ENCODE results near the gene HECTD4.
A peak's percentile ranks its signal among the peaks of the same experiment; 100 is the strongest.
"Not testable (repeated sequence)": the region's sequence is repeated elsewhere in the genome, so short reads cannot be mapped to it uniquely, and the experiment has no call there.

HECTD4 gene

GRCh38 chr12:112401903-112402498, 19.8 kb upstream of the HECTD4 start:
- no peak for DNase-seq

- DNase-seq, result no peak
Observed at GRCh38 chr12:112401054-112401453, 18.8 kb upstream of the HECTD4 start.

DNA sequence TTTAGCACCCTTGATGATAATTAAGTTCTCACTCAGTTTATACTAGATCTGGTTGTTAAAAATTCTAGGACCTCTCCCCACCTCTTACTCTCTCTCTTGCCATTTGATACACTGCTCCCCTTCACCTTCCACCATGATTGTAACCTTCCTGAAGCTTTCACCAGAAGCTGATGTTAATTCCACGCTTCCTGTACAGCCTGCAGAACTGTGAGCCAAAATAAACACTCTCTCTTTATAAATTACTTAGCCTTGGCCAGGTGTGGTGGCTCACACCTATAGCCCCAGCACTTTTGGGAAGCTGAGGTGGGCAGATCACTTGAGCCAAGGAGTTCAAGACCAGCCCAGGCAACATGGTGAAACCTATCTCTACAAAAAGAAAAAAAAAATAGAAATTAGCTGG, 11.1 kb upstream of the HECTD4 start:
- DNase-seq, result no peak

GRCh38 chr12:112389922-112390654, 7.9 kb upstream of the HECTD4 start:
- not testable (repeated sequence) for DNase-seq

- DNase-seq, result no peak
Observed at GRCh38 chr12:112389228-112389627, 7.0 kb upstream of the HECTD4 start.

DNA sequence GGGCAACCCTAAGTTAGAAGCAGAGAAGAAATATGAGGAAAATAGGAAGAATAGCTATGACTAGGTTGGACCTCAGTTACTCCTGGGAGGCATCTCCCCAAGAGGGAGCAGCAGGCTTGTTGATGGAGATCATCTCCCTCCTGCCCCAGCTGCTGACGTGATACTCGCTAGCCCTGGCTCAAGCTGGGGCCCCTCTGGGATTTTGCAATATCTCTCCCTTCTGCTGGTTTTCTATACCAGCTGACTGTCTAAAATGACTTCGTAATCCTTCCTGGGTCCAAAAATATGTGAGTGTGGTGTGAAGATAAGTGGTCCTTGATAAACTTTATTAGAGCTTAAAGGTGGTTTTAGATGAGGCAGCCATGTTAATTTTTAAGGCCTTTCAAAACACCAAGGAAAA, 4.5 kb upstream of the HECTD4 start:
- DNase-seq, result no peak

DNA sequence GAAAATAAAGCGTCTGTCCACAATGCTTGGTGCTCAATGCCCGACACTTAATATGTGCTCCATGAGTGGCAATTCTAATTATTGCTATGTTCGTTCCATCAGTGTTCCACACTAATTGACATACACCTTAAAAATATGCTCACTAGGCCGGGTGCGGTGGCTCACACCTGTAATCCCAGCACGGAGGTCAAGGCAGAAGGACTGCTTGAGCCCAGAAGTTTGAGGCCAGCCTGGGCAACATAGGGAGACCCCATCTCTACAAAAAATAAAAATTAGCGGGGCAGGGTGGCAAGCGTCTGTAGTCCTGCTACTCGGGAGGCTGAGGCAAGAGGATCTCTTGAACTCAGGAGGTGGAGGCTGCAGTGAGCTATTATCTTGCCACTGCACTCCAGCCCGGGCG, 635 bp upstream of the HECTD4 start:
- DNase-seq, result no peak

DNA sequence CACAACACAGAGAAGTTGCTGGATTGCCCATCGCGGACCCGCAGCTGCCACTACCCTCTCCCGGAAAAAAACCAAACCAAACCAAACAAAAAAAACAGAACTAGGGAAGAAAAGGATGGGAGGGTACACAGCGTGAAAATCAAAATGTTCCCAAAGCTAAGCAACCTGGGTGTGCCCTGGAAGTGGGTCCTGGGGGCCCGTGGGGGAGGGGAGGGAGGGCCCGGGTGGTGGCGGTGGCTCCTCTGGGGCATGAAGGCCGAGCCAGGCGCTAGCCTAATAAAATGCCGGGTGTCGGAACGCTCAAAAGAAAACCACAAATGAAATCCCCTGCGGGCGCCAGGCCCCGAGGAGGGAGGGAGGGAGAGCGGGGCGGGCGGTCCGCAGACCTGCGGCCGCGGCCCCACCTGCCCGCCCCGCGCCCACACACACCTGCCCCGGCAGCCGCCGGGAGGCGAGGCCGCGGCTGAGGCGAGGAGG, 787 bp downstream of the HECTD4 start:
- DNase-seq, result peak in 1 of 2 experiments; percentile 6

DNA sequence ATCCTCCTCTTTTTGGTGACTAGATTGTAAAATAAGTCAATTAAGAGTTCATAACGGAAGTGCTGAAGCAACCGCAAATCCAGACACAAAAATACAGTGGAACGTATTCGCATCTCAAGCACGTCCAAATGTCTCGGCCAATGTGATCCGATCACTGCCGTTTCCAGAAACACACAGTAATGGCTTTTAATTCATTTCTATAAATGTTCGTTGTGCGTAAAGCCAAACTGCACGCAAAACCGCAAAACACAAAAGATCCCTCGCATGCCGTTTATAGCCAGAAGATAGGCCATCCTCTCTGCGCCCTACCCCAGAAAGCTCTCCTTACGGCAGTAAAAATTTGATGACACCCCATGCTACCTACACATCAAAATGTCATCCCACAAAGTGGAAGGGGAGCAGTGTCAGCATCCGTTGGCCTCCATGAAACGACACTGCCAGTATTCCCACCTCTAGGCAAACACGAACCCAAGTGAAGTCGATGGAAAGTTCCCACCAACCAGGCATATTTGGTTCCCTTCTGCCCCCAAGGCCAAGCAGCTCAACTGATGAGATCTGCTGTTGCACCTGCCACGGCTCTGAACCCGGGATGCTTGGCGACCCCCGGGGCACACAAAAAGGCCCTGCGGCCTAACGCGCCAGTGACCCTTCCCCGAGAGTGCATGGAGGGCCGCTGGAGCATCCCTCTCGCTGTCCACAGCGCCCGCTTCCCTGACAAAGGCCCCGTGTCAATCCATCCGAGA, 1.4 kb downstream of the HECTD4 start:
- no peak for DNase-seq

DNA sequence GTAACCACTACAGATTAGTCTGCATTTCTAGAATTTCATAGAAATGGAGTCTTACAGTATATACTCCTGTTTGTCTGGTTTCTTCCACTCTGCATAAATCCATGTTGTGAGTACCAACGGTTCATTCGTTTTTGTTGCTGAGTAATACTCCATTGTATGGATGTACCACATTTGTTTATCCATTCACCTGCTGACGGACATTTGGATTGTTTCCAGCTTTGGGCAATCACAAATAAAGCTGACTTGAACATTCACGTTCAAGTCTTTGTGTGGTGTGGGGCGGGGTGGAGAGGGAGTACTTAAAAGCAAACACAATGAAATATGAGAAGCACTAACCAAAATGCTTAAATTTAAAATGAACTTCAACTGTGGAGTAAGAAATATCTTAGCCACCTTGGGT, 7.1 kb downstream of the HECTD4 start:
- no peak for DNase-seq

- DNase-seq, result no peak
Observed at GRCh38 chr12:112374166-112374740, 8.0 kb downstream of the HECTD4 start.

- DNase-seq, result no peak
Observed at GRCh38 chr12:112370868-112371510, 11.2 kb downstream of the HECTD4 start.

DNA sequence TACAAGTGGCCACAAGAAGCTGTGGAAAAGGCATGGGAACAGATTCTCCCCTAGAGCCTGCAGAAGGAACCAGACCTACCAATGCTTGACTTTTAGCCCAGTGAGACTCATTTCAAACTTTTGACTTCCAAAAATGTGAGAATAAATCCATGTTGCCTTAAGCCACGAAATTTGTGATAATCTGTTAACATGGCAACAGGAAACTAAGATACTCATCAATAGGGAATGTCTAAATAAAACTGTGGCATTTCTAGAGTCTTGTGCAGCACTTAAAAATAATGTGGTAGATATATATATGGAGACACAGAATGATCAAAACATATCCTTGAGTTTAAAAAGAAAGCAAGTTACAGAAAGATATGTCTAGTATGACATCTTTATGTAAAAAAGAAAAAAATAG, 12.0 kb downstream of the HECTD4 start:
- no peak for DNase-seq

DNA sequence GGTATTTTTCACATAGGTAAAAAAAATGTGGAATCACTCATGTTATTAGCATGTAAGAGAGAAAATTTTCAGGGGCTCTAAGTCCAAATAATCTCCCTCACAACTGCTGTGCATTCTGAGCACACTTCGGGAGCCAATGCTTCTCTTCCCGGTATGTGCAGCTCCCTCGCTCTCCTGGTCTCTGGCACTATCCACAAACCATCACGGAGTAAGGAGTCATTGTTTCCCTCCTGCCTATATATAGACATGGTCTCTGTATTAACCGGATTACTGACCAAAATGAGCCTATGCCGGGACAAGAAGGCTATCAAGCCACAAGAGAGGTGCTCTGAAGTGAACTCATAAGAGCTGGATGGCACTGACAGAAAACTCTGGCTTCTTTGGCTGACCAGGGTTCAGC, 13.4 kb downstream of the HECTD4 start:
- DNase-seq, result no peak

- no peak for DNase-seq
Observed at GRCh38 chr12:112367965-112368364, 14.3 kb downstream of the HECTD4 start.

DNA sequence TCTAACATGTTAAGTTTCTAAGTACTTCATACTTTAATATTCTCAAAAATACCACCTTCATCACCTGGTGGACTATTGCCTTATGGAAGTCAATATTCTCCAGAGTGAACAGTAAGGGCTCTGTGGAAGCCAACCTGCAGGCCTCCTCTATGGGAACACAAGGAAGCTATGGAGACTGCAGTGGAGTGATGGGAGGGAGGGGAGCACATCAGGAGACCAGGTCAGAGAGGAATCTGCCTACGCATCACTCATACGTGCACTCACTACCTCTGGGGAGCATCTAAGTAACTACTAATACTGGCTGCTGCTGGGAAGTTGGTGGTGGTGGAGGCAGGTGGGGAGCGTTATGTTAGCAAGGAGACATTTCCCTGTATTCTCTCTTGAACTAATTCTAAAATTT, 19.9 kb downstream of the HECTD4 start:
- no peak for DNase-seq

DNA sequence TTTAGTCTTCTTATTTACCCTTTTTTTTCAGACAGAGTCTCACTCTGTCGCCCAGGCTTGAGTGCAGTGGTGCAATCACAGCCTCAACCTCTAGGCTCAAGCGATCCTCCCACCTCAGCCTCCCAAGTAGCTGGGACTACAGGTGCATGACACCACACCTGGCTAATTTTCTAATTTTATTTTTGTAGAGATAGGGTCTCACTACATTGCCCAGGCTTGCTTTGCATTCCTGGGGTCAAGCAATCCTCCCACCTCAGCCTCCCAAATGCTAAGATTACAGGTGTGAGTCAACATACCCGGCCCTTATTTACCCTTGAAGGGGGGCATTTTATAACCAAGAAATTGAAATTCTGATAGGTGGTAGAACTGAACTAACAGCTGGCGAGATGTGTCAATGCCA, 21.0 kb downstream of the HECTD4 start:
- no peak for DNase-seq

DNA sequence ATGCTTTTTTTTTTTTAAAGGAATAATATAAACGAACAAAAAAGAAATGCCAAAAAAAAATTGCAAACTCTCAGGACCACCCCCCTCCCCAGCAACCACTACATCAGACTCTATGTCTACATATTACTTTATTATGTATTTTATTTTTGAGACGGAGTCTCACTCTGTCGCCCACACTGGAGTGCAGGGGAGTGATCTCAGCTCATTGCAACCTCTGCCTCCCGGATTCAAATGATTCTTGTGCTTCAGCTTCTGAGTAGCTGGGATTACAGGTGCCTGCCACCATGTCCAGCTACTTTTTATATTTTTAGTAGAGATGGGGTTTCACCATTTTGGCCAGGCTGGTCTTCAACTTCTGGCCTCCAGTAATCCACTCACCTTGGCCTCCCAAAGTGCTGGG, 22.9 kb downstream of the HECTD4 start:
- no peak for DNase-seq

GRCh38 chr12:112357214-112357613, 25.0 kb downstream of the HECTD4 start:
- no peak for DNase-seq

- DNase-seq, result no peak
Observed at GRCh38 chr12:112354399-112354798, 27.8 kb downstream of the HECTD4 start.

DNA sequence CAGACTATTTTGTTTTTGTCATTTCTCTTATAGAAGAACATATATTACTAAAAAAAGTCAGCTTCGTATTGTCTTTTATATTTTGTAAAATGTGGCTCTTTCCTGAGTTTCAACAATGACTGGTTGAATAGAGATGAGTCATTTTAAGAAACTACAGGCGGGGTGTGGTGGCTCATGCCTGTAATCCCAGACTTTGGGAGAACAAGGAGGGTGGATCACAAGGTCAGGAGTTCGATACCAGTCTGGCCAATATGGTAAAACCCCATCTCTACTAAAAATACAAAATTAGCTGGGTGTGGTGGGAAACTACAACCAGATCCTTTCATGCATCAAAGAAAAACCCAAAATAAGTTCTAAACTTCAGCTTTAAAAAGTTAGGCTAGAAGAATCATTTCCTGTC, 28.8 kb downstream of the HECTD4 start:
- no peak for DNase-seq

DNA sequence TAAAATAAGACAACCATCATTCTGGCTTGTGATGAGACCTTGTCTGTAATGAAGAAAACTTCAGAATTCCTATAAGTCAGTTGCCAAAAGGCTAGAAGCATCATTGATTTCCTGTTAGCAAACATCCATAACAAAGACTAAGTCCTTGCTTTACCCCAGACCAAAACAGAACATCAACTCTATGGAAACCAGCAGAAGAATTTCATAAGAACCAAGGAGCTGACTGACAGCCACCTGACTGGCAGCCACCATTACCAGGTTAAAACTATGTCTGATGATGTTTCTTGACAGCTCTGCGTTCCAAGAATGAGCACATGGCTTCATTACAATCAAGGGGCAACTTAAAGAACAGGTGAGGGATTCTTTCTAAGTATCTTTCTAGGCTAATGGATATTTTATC, 29.3 kb downstream of the HECTD4 start:
- no peak for DNase-seq

Data from stimulated activated CD4-positive, alpha-beta T cell treated with anti-CD3 and anti-CD28 coated beads, Interleukin-4, amount 100 ng/mL, for 4 hours (primary cell).